ENCODE results near the gene REG3G.

Gene REG3G

GRCh38 chr2:79025421-79025820, at the start of gene REG3G:
REG3G (plus strand) TSS chr2:79025702; CDS start chr2:79026094, 392 bp downstream.
- no peak for DNase-seq

GRCh38 chr2:78977661-78978145, 47.8 kb upstream of the REG3G start:
- peak; percentile 54 to 82 (median 81) for DNase-seq

DNA sequence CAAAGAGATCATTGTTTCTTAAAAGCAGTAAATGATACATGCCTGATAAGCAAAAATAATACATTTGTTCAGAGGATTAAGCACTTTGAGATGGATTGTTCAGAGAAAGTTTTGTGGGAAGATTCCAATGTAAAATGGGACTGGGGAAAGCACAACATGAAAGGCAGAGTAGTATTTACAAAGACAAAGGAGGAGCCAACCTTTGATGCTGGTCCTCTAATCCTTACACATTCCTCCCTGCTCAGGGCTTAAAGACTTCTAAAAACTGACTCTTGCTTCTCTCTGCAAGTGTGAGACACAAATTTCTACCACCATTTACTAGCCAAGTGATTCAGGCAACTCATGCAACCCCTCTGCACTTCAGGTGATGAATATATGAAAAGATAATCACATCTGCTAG, 47.2 kb upstream of the REG3G start:
- no peak for DNase-seq

DNA sequence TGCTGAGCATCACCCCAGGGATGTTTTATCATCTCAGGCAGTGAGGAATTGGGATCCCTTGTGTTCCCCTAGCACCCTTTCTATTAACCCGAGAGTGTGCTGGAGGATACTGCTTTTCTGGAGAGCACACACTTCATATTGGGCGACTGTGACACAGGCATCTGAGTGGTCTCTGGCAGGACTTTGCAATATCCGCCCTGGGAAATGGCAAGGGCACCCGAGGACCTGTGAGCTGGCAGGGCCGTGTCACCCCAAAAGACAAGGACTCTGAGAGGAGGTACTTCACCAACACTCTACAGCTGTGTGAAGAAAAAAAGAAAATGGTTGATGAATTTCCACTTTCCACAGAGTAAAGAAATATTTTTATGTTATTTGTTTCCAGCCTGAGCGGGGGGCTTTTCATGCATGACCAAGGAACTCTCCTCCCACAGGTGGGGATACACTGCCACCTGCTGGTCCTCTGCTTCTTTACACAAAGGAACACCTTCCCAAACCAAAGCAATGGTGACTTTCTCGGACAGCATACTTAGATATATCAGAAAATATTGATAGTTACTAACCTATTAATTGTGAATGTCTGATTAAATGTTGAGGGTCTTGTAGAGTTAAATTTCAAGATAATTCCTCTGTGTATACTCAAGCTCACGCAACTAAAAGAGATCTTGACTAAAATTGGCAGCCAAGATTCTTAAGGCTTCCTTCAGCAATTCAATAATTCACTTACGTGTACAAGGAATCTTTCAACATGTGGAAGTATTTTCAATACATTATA, 45.9 kb upstream of the REG3G start:
- peak; percentile 47 to 71 (median 66) for DNase-seq

GRCh38 chr2:78980152-78980465, 45.4 kb upstream of the REG3G start:
- no peak for DNase-seq

DNA sequence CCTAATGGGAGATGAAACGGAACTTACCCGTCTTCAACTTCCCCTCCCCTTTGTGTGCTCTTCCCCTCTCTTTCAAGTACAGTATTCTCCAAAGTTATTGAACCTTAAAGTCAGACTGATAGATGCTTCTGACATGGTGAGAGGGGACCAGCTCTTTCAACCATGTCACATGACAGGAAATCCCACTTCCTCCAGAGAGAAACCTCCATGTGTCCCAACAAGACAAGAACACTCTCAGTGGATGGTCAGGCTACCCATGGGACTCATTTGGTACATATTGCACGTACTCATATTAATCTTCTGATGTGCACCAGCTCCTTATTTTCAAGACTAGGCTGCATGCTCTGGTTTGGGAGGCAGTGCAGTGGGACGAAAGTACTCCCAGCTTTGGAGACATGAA, 44.6 kb upstream of the REG3G start:
- no peak for DNase-seq

DNA sequence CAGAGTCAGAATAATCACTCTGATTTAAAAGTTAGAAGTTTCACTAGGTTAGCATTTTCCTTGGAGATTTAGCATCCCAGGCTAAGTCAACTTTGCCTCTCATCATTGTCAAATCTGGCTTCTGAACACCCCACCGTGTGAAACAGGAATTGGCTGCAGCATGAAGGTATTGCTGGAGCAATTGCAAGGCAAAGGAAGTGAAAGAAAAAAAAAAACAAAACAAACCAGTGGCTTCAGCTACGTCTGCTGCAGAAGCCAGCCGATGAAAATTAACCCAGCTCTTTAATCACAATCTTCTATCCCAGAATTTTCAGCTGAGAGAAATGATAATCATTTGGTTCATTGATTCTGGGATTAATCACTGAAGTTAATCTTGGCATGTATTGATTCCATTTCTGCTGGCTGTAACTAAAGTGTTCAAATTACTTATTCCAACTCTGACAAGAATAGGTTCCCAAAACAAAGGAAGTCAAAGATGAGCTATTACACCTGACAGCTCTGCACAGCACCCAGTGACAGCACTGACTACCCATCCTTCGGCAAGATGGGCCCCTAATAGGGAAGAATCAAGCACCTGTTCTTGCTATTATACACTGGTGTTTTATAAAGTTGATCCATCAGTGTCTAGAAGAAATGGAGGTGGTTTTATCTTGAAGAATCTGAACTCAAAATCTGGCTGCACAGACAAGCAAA, 42.7 kb upstream of the REG3G start:
- DNase-seq: no peak

- DNase-seq: no peak
Observed at GRCh38 chr2:78984386-78984785, 41.1 kb upstream of the REG3G start.

GRCh38 chr2:78985558-78985957, 39.9 kb upstream of the REG3G start:
- no peak for DNase-seq

DNA sequence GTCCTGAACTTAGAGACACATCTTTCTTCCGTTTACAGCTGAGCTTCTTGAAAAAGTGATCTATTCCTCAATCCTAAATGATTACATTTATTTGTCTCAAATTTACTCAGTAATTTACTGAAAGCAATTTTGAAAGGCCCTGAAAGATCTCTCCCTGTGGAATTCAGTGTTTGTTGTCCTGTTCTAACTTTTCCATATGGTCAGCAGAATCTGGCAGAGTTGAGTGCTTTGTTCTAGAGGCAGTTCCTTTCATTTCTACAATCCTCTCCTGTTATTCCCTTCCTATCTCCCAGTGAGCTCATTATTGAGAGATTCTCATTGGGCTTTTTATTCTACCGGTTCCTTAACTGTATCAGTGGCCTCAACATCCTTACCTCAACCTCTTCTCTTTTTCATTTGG, 36.5 kb upstream of the REG3G start:
- DNase-seq: no peak

DNA sequence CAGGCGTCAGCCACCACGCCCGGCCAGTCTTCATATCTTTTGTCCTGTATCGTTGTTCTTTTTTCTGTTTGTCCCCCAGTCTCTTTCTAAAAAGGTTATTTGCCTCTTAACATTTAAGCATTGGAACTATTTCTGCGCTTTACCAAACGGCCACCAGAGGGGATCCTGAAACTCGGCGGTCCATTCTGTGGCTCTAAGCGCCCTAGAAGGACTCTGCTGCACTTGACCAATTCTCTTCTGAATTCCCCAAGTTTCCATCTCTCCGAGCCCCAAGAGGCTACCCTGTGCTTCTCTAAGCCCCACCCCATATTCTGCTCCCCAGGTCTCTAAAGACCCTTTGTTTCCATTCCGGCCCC, 33.1 kb upstream of the REG3G start:
- peak in 2 of 3 donors; percentile 8 to 12 for DNase-seq

DNA sequence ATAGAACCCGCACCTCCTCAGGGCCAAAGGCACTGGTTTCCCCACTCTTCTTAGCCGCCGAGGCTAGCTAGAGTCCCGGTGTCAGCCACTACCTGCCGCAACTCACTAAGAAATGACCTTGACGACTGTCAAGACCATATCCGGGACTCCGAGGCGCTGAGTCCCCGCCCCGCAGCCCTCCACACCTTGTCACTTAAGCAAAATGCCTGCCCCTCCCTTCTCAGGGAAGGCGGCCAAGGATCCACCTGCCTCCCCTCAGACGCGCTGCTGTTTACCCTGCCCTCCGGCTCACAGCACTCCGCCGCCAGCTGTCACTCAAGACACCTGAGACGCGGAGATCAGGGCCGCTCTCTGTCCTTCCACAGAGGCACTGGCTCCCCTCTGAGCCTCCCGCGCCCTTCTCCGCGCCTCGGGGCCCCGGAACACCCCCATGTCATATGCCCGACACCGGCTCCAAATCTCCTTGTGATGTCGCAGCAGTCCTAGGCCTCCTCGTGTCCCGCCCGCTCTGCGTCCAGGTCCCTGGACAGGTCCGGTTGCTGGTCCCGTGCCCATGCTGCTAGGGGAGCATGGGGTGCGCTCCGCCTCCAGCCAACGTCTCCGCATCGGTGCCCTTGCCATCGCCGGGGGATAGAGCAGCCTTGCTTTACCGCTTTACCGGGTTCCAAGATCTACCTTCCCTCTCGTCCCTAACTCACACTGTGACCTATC, 32.5 kb upstream of the REG3G start:
- DNase-seq: no peak

DNA sequence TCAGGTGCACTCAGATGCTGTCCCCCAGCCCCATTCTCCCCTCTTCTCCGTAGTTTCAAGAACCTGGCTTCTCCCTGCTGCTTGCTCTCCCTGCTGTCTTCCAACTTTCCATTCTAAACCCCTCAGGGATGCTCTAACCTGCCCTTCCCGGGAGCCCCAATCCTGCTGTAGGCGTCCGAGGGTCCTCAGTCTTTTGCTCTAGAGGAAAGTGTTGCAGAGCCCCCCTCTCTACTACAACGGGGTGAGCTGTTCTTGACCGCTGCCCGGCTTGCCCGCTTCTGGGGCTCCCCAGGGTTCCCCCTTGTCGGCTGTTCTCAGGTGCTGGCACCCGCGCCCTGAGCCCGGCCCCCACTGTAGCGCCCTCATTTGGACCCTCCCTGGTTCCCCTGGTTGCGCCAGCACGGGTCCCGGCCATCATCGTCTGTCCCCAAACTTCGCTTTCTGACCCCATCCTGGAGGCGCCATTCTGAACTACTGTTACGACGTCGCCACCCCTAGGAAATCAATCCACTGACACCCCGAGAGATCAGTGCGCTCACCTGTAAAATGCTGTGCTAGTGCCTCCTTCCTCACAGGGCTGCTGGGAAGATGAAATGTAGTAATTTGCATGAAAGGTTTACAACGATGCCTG, 31.9 kb upstream of the REG3G start:
- DNase-seq: no peak

DNA sequence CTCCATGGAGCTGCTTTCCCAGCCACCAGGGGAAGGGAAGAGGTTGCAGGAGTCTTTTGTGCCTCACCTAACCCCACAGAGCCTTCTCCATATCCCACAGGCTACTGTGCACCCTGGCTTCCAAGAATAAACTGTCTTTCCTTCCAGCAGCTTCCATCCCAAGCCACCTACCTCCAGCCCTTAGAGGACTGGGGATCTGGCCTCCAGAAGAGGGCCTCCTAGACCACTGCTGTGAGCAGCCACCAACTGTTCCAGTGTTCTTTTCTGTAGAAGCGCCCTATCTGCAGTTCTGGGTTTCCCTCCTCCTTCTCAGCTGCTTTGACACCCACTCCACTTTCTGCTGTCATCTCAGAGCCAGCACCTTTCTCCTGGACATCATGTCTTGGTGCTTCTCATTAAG, 30.7 kb upstream of the REG3G start:
- no peak for DNase-seq

- DNase-seq: peak; percentile 32 to 55 (median 32)
Observed at GRCh38 chr2:78999406-78999805, 26.1 kb upstream of the REG3G start.

DNA sequence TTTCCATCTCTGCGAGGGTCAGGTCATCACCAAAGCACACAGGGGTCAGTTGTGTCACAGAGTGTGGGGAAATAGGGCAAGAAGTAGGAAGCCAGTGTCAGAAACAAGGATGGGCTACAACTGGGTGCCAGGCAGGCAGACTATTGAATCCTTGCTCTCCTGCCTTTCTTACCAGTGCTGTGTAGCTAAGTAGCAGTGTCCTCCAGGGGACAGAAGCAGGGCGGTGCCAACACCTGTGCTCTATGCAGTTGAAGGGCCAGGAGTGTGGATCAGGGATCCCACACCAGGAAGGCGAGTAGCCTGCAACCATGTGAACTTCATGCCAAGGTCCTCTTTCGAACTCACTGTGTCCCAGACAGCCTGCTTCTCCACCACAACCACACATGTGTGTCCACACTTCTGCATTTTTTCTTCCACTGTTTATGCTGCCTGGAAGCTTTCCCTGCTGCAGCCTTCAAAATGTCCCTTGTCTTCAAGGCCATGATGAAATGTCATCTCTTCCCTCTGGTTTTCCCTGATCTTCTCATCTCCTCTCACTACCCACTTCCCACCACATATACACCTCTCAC, 25.4 kb upstream of the REG3G start:
- no peak for DNase-seq

DNA sequence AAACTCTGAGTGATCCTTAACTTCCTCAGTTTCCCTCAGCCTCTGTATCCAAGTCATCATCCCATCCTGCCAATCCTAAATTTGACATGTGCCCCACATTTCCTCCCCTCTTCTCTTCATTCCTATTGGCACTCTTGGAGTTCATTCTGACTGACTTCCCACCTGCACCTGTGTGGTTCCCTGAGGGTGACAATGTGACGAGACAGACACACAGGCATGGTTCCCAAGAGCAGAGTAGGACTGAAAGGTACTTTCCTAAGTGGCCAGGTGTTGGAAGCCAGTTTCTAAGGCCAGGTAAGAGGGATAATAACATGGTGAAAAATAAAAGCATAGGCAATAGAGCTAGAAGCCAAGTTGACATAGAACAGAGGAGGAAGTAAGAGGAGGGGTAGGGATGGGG, 24.2 kb upstream of the REG3G start:
- DNase-seq: no peak

DNA sequence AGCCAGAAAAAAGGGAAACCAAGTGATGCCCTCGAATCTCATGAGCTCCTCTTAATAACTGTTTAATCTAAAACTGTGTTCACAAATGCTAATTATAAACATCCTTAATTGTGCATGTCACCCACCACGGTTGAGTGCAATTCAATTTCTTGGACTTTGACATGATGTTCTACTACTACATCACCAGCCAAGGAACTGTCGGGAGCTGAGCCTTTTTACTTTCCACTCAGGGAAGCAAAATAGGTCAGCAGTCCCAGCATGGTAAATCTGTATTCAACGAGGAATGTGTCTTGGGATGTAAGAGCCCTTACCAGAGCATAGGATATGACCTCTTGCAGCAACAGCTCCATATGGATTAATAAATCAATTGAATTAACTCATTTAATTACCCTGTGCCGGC, 20.8 kb upstream of the REG3G start:
- no peak for DNase-seq

GRCh38 chr2:79005216-79005615, 20.3 kb upstream of the REG3G start:
- no peak for DNase-seq

DNA sequence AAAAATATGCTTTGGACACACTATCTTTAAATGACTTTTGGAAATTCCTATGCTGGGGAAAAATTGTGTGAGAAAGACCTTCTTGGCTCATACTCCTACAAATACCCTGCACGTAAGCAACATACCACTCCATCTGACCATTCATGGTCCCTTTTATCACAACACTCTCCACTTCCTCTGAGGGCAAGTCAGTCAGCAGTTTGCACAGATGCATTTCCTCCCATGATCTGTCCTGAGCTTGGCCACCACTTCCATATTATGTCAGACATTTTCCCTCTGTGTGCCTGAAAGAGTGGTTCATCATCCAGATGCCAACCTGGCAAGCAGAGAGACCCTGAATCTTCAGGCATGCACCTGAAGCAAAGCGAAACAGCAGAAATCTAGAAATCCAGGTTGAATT, 16.1 kb upstream of the REG3G start:
- no peak for DNase-seq

GRCh38 chr2:79011496-79011895, 14.0 kb upstream of the REG3G start:
- no peak for DNase-seq

- DNase-seq: no peak
Observed at GRCh38 chr2:79013629-79014028, 11.9 kb upstream of the REG3G start.

DNA sequence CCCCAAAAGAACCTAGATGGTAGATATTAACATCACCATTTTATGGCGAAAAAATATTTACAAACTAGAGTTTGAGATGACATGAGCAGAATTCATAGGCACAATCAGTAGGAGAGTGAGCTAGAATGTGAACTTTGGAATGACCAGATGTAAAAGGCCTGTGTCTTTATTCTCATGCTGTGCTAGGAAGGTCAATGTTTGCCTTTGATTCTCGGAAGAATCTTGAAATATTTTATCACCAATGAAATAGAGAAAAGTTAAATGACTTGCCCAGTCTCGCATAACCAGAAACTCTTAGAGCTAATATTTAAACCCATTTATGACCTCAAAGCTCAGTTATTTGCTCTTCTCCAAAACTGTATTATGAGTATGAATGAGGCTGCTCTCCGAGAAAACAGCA, 9.2 kb upstream of the REG3G start:
- DNase-seq: no peak

Measured in suppressor macrophage treated with lipopolysaccharide for 1 hour (primary cell).